SK-N-SH (cell line): ENCODE measurements around the gene SYT17. TPM values are rescaled to one million over a fixed set of nuclear protein-coding genes. Genes with fewer than 3 reads are reported as not detected.
A peak's percentile ranks its signal among the peaks of the same experiment; 100 is the strongest.

Source experiments
- CTCF ChIA-PET: fragments of 300-600, 350-600 bp; formaldehyde crosslinking; extraction: SDS; loops from one replicate; lab custom pipeline; 2021; lab: Yijun Ruan, JAX
- POLR2A ChIA-PET: fragments of 350-600 bp; sonication (Branson Sonifier 250); formaldehyde crosslinking; extraction: SDS; loops from one replicate; lab custom pipeline; 2020; ENCODE audit warnings: antibody characterized with exemption, inconsistent platforms; lab: Yijun Ruan, JAX
- DNase-seq: peaks from one replicate; pipeline ENCODE4 v3.0.0; 2012
- H2AFZ ChIP-seq: fragments of 200-600 bp; sonication (generic); 2 replicates; pipeline ENCODE4 v1.8.1; 2016; ENCODE audit warnings: antibody characterized with exemption, mild to moderate bottlenecking, low read depth
- H3F3A ChIP-seq: fragments of 200-600 bp; sonication (generic); replicated peaks from 2 replicates; pipeline ENCODE3; 2016; ENCODE audit warnings: antibody characterized with exemption, mild to moderate bottlenecking; ENCODE audit not compliant: insufficient read depth
- H3K27ac ChIP-seq, 2 experiments: fragments of 200-500 bp in 1 of 2; fragments of 200-600 bp in 1 of 2; sonication (Bioruptor generic) in 1 of 2; sonication (generic), shearing (Covaris generic) in 1 of 2; 2 replicates each; pipeline versions ENCODE4 v1.5.1 to v1.6.1; 2014 to 2016; ENCODE audit warnings: low read depth in 2 of 2, inconsistent platforms in 1 of 2, low read length in 1 of 2, mild to moderate bottlenecking in 1 of 2, mixed read lengths in 1 of 2
- H3K27me3 ChIP-seq: fragments of 200-600 bp; sonication (generic), shearing (Covaris generic); 2 replicates; pipeline ENCODE4 v1.6.1; 2016; ENCODE audit warnings: mixed run types; ENCODE audit not compliant: insufficient read depth
- H3K36me3 ChIP-seq, 2 experiments: fragments of 200-500 bp in 1 of 2; fragments of 200-600 bp in 1 of 2; sonication (Bioruptor generic) in 1 of 2; sonication (generic) in 1 of 2; replicated peaks in 1 of 2; 2 replicates each; pipeline versions ENCODE3 to v1.5.1; 2014 to 2016; ENCODE audit warnings: low read length in 1 of 2, mild to moderate bottlenecking in 1 of 2; ENCODE audit not compliant: insufficient read depth in 2 of 2, control insufficient read depth in 1 of 2
- H3K4me1 ChIP-seq, 2 experiments: fragments of 200-500 bp in 1 of 2; fragments of 200-600 bp in 1 of 2; sonication (Bioruptor generic) in 1 of 2; sonication (generic), shearing (Covaris generic) in 1 of 2; 2 replicates each; pipeline versions ENCODE4 v1.5.1 to v1.6.1; 2014 to 2016; ENCODE audit warnings: low read depth in 1 of 2, low read length in 1 of 2, mixed run types in 1 of 2; ENCODE audit not compliant: insufficient read depth in 2 of 2, control insufficient read depth in 1 of 2
- H3K4me2 ChIP-seq: fragments of 200-600 bp; sonication (generic), shearing (Covaris generic); 2 replicates; pipeline ENCODE4 v1.6.1; 2017; ENCODE audit warnings: mixed run types
- H3K4me3 ChIP-seq, 2 experiments: fragments of 200-500 bp in 1 of 2; fragments of 200-600 bp in 1 of 2; sonication (Bioruptor generic) in 1 of 2; sonication (generic), shearing (Covaris generic) in 1 of 2; 2 replicates each; pipeline versions ENCODE4 v1.5.1 to v1.8.1; 2014 to 2016; ENCODE audit warnings: low read depth in 2 of 2, inconsistent platforms in 1 of 2, low read length in 1 of 2, mild to moderate bottlenecking in 1 of 2, mixed read lengths in 1 of 2, moderate library complexity in 1 of 2
- H3K79me2 ChIP-seq: fragments of 200-600 bp; sonication (generic); 2 replicates; pipeline ENCODE4 v1.8.1; 2017; ENCODE audit warnings: mild to moderate bottlenecking; ENCODE audit not compliant: insufficient read depth
- H3K9ac ChIP-seq: fragments of 200-600 bp; sonication (generic); 2 replicates; pipeline ENCODE4 v1.6.1; 2017; ENCODE audit warnings: mixed run types
- H3K9me2 ChIP-seq: fragments of 200-600 bp; sonication (generic); 2 replicates; pipeline ENCODE4 v1.6.1; 2017; ENCODE audit warnings: mixed run types
- H3K9me3 ChIP-seq: fragments of 200-600 bp; sonication (generic); 2 replicates; pipeline ENCODE4 v1.6.1; 2017; ENCODE audit warnings: mixed run types, mild to moderate bottlenecking, moderate library complexity
- H4K20me1 ChIP-seq: fragments of 200-600 bp; sonication (generic); 2 replicates; pipeline ENCODE4 v1.6.1; 2017; ENCODE audit warnings: mild to moderate bottlenecking, mixed run types; ENCODE audit not compliant: insufficient read depth
- CHD2 ChIP-seq: fragments of 150-350 bp; IDR thresholded peaks from 2 replicates; pipeline ENCODE4 v1.6.1; 2018; ENCODE audit warnings: low read length; ENCODE audit not compliant: partially characterized antibody
- CTCF ChIP-seq: fragments of 200-600 bp; sonication (generic); IDR thresholded peaks from 2 replicates; pipeline ENCODE4 v1.6.1; 2017; ENCODE audit warnings: antibody characterized with exemption, mild to moderate bottlenecking, moderate library complexity
- ELF1 ChIP-seq: IDR thresholded peaks from 2 replicates; pipeline ENCODE4 v1.4.0; 2012
- EP300 ChIP-seq, 2 experiments: IDR thresholded peaks; 2 replicates each; pipeline versions ENCODE4 v1.4.0 to v1.6.1; 2012; ENCODE audit warnings: borderline replicate concordance in 1 of 2, low read depth in 1 of 2, low read length in 1 of 2
- EZH2phosphoT487 ChIP-seq: fragments of 200-600 bp; sonication (generic); IDR thresholded peaks from 2 replicates; pipeline ENCODE4 v1.6.1; 2017; ENCODE audit warnings: low read depth, mixed run types, mild to moderate bottlenecking, antibody characterized with exemption, moderate library complexity, borderline replicate concordance
- JUND ChIP-seq: IDR thresholded peaks from 2 replicates; pipeline ENCODE4 v1.4.0; 2012
- MAX ChIP-seq: IDR thresholded peaks from 2 replicates; pipeline ENCODE4 v1.4.0; 2012; ENCODE audit warnings: low read depth
- MEF2A ChIP-seq: IDR thresholded peaks from 2 replicates; pipeline ENCODE4 v1.4.0; 2012; ENCODE audit warnings: low read depth, borderline replicate concordance
- MXI1 ChIP-seq: IDR thresholded peaks from 2 replicates; pipeline ENCODE4 v1.6.1; 2012; ENCODE audit warnings: mild to moderate bottlenecking, low read depth, low read length, improper control_type of control experiment
- NFIC ChIP-seq: IDR thresholded peaks from 2 replicates; pipeline ENCODE4 v1.4.0; 2012; ENCODE audit warnings: borderline replicate concordance
- NRF1 ChIP-seq: IDR thresholded peaks from 2 replicates; pipeline ENCODE4 v1.6.1; 2012; ENCODE audit warnings: low read depth, mild to moderate bottlenecking, low read length
- PBX3 ChIP-seq: IDR thresholded peaks from 2 replicates; pipeline ENCODE4; 2012
- POLR2AphosphoS5 ChIP-seq: IDR thresholded peaks from 2 replicates; pipeline ENCODE4 v1.6.1; 2012; ENCODE audit warnings: low read depth, low read length
- RAD21 ChIP-seq: IDR thresholded peaks from 2 replicates; pipeline ENCODE4 v1.6.1; 2012; ENCODE audit warnings: mild to moderate bottlenecking, low read length
- RXRA ChIP-seq: IDR thresholded peaks from 2 replicates; pipeline ENCODE4 v1.4.0; 2012; ENCODE audit warnings: low read depth, mild to moderate bottlenecking, borderline replicate concordance
- SMC3 ChIP-seq: IDR thresholded peaks from 2 replicates; pipeline ENCODE4 v1.6.1; 2012; ENCODE audit warnings: low read depth, low read length, improper control_type of control experiment
- TAF1 ChIP-seq: IDR thresholded peaks from 2 replicates; pipeline ENCODE4 v1.6.1; 2012; ENCODE audit warnings: low read depth, mild to moderate bottlenecking, low read length, moderate library complexity, borderline replicate concordance
- YY1 ChIP-seq: IDR thresholded peaks from 2 replicates; pipeline ENCODE4 v1.4.0; 2012; ENCODE audit warnings: low read depth, mild to moderate bottlenecking
- WGBS: methylation state at CpG from one replicate; pipeline ENCODE4 v1.1.6; 2017; ENCODE audit warnings: low lambda C conversion rate; 5-methylcytosine and 5-hydroxymethylcytosine counted together
- polyA plus RNA-seq, 3 experiments: library from polyadenylated mRNA; depleted of rRNA; stranded (reverse); fragments of >200 nt; gene quantifications; 2 replicates each; pipeline ENCODE4 v1.2.3, GENCODE V29; 2012
- TF ChIP-seq, protein P1 (sequence below): IDR thresholded peaks from 2 replicates; pipeline ENCODE4 v1.4.0; 2012; ENCODE audit warnings: low read depth, borderline replicate concordance
- TF ChIP-seq, protein P2 (sequence below): fragments of 150-350 bp; IDR thresholded peaks from 2 replicates; pipeline ENCODE4 v1.6.1; 2016; ENCODE audit warnings: mild to moderate bottlenecking, low read depth, low read length

Gene SYT17
- polyA plus RNA-seq, 1 of the 3 experiments (the other 2 are of a cell fraction) = 0.21 TPM

- Histone ChIP-seq H3K27me3 (no peaks in the 10 kb centered on the region; the same call in 1 of the 2 replicates), H4K20me1 (no peaks in the 10 kb centered on the region), H3K4me1 (no peaks in the 10 kb centered on the region), H3K9ac (no peak overlapping the region), H3F3A (no peaks in the 10 kb centered on the region), H3K9me2 (no peaks in the 10 kb centered on the region), H3K27ac (no peak overlapping the region), H3K79me2 (no peaks in the 10 kb centered on the region), H3K9me3 (no peaks in the 10 kb centered on the region), H3K4me3 (no peak overlapping the region; a peak in 1 of 4 replicates), H3K4me2 (no peak overlapping the region), H2AFZ (no peak overlapping the region), H3K36me3 (no peaks in the 10 kb centered on the region)
- no peak for TF ChIP-seq NRF1
- TF ChIP-seq, protein P1, sequence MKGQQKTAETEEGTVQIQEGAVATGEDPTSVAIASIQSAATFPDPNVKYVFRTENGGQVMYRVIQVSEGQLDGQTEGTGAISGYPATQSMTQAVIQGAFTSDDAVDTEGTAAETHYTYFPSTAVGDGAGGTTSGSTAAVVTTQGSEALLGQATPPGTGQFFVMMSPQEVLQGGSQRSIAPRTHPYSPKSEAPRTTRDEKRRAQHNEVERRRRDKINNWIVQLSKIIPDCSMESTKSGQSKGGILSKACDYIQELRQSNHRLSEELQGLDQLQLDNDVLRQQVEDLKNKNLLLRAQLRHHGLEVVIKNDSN = no peak
- TF ChIP-seq, protein P2, sequence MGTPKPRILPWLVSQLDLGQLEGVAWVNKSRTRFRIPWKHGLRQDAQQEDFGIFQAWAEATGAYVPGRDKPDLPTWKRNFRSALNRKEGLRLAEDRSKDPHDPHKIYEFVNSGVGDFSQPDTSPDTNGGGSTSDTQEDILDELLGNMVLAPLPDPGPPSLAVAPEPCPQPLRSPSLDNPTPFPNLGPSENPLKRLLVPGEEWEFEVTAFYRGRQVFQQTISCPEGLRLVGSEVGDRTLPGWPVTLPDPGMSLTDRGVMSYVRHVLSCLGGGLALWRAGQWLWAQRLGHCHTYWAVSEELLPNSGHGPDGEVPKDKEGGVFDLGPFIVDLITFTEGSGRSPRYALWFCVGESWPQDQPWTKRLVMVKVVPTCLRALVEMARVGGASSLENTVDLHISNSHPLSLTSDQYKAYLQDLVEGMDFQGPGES = no peak
- TF ChIP-seq PBX3 = peak; percentile 75
- TF ChIP-seq EP300 (IDR thresholded peaks at IDR 0.05; ENCODE audit: borderline replicate concordance in 1 of 2, low read depth in 1 of 2, low read length in 1 of 2) = no peak
- no peak for TF ChIP-seq MXI1
- no peak for TF ChIP-seq TAF1
- no peak for TF ChIP-seq POLR2AphosphoS5
- TF ChIP-seq YY1 = no peak
- no peak for TF ChIP-seq RXRA
- no peak for TF ChIP-seq NFIC
- peak; percentile 74 for TF ChIP-seq CTCF
- no peak for TF ChIP-seq JUND
- no peak for TF ChIP-seq EZH2phosphoT487
- peak; percentile 62 for TF ChIP-seq SMC3
- TF ChIP-seq ELF1 = no peak
- no peak for TF ChIP-seq MEF2A
- no peak for TF ChIP-seq MAX
- no peak for TF ChIP-seq CHD2
- TF ChIP-seq RAD21 = peak; percentile 55
- DNase-seq = peak; percentile 72
- POLR2A ChIA-PET = no interaction called here
- CTCF ChIA-PET = interaction anchor here (0.6 to 4.6 kb wide), 27 partner anchors 10 to 211 kb away, joined by 3 to 56 read pairs (median 4); partner anchors contain the start of genes SYT17 and TMC7
- 59% methylated on average over 24 of the region's 27 CpGs for WGBS
These were observed 11.8 kb downstream of the SYT17 start for GRCh38 chr16:19179546-19180490.
